HCEC 1CT (cell line): ENCODE results near the gene OR6K3.

Experiments used
- DNase-seq: peaks from one replicate; pipeline ENCODE4 v3.0.0-alpha.2; 2017

OR6K3 gene

DNA sequence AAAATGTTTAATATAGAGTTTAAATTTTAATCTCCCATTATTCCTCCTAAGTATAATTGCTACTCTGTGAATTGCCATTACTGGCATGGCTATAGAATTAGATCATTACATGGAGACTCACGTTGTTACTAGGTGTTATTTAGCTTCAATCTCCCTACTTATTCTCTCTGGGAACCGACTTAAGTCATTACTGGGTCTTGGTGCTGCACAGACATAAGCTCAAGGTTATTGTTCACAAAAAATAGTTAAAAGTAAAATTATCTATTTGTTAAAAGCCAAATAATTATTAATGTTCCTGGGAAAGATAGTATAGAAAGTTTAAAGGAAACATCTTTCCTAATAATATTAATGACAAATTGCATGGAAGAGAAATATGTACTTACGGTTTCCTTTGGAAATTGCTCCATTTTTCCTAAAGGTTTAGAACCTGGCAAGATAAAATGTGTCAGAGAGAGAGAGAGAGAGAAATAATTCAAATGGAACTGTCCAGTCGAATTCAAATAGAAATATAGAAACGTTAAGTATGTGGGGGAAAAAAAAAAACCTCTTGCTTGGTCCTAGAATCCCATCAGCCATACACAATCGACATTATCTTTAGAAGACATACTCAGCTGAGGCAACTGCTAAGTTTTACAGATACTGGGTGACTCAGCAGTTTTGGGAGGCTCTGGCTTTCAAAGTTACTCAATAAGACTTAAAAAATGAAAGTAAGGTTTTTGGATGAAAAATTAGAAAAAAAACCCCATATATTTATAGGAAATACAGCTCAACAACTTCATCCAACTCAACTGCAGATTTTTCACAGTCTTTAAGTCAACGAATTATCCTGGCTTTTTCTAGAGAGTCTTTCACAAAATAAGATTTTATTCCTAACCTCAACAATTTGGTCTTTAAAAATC, 34.2 kb downstream of the OR6K3 start, which contains the start of gene SPTA1:
SPTA1 (minus strand) TSS at position 605 of the 899 bp plus-strand sequence; CDS start at position 407, 198 bp downstream.
- DNase-seq = no peak

DNA sequence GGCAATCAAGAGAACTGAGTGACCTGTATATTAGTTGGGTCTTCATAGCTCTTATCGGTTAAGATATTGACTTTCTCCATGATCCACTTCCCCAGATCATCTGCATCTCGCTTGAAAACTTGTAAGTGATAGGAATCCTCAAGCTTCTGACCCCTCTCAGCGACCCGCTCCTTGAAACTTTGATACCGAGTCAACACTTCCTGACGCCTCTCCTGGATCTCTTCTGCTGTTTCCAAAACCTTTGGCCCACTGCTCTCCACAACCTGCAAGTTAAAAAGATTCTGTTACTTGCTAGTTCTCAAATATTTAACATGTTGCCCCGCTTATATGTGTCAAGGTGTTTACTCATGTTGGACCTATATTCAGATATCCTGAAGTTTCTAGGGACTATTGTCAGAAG, 35.4 kb downstream of the OR6K3 start:
- DNase-seq = no peak

DNA sequence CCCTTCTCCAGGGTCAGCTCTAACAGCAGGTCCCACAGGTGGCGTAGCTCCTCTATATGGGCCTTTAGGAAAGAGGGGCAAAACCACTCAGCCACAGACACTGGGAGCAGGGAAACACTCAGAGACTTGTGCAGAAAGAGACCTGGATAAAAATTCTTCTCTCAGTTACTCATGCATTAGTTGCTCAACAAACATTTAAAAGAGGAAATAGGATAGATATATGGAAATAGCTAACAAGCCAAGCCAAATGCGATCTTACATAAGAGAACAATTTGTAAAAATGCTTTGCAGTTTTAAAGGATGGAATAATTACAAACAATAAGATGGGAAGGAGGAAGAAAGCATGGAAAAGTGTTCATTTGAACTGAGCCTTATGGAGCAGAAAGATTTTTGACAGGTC, 38.9 kb downstream of the OR6K3 start:
- no peak for DNase-seq

DNA sequence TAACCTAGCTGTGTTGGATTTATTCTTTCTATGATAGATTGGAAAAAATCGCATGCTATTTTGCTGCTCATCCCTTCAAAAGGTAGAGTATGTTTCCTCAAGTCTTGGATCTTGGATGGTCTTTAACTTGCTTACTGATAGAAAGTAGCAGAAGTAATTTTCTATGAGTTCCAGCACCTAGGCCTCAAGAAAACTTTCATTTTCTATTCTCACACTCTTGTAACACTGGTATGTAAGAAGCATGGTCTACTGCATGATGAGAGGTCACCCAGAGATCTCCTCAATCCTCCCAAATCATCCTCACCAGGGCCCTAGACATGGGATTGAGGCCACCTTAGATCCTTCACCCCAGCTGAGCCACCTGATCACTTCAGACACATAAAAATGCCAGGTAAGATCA, 41.2 kb downstream of the OR6K3 start:
- no peak for DNase-seq

DNA sequence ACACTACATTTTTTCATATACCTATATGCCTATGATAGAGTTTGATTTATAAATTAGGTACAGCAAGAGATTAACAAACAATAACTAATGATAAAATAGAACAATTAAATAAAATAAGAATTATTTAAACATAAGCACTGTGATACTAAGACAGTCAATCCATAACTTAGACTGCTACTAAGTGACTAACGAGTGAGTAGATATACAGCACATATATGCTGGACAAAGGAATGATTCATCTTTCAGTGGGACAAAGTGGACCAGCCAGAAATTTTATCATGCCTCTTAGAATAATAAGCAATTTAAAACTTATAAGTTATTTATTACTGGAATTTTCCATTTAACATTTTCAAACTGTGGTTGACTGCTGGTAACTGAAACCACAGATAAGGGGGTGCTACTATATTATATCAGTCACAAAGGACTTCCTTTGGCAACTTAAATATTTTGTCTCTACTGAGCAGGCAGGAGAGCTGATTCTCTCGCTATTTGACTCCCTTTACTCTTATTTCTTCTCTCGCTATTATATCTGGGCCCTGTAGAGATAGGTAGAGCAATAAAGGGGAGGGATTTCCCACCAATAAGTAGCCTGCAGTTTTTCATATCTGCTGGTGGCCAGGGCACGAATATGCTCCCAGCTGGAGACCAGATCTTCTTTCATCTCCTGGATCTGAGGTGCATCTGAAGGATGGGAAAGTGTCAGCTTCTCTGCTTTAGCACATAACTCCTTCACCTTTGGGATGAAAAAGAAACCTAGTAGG, 44.8 kb downstream of the OR6K3 start:
- no peak for DNase-seq

DNA sequence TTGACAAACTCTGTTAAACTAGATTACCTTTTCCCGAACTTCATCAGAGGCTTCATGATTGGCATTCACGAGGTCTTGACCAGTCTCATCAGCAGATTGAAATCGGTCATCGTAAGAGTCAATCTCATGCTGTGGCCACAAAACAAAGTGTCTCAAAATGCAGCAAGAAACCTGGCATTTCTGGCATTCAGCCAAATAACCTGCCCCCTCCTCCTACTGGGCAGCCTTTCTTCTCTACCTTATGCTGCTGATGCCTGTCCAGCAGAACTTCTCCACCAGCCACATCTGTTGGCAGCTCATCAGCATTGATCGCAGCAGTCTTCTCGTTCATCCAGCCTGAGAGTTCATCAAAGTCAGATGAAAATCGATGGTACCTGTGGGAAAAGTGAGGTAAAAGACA, 46.2 kb downstream of the OR6K3 start:
- no peak for DNase-seq
